ENCODE measurements around the gene GPR183.

The GPR183 gene

GRCh38 chr13:99307247-99307646 lies at the start of gene GPR183:
Gene GPR183 (minus strand): TSS chr13:99307399. CDS start chr13:99296145, 11,254 bp downstream.
- peak; percentile 87 for DNase-seq (ENCODE audit: low spot score)

GRCh38 chr13:99356262-99357091 lies 49.3 kb upstream of the GPR183 start:
- DNase-seq (ENCODE audit: low spot score) = peak; percentile 93

GRCh38 chr13:99356012-99356261 lies 48.7 kb upstream of the GPR183 start:
- DNase-seq (ENCODE audit: low spot score) = no peak

- no peak for DNase-seq (ENCODE audit: low spot score)
Measured at GRCh38 chr13:99355267-99356011, 48.2 kb upstream of the GPR183 start.

GRCh38 chr13:99354371-99354951 lies 47.3 kb upstream of the GPR183 start:
- DNase-seq (ENCODE audit: low spot score) = peak; percentile 28

GRCh38 chr13:99353836-99354235 lies 46.6 kb upstream of the GPR183 start:
- DNase-seq (ENCODE audit: low spot score) = peak; percentile 34

- DNase-seq (ENCODE audit: low spot score) = peak; percentile 39
Measured at GRCh38 chr13:99353246-99353600, 46.0 kb upstream of the GPR183 start.

- peak; percentile 51 for DNase-seq (ENCODE audit: low spot score)
Measured at GRCh38 chr13:99352351-99353245, 45.4 kb upstream of the GPR183 start.

GRCh38 chr13:99351772-99352171 lies 44.6 kb upstream of the GPR183 start:
- peak; percentile 80 for DNase-seq (ENCODE audit: low spot score)

GRCh38 chr13:99350191-99350590 lies 43.0 kb upstream of the GPR183 start:
- no peak for DNase-seq (ENCODE audit: low spot score)

- DNase-seq (ENCODE audit: low spot score) = no peak
Measured at GRCh38 chr13:99347911-99348451, 40.8 kb upstream of the GPR183 start.

GRCh38 chr13:99347335-99347878 lies 40.2 kb upstream of the GPR183 start:
- no peak for DNase-seq (ENCODE audit: low spot score)

- no peak for DNase-seq (ENCODE audit: low spot score)
Measured at GRCh38 chr13:99346335-99347042, 39.3 kb upstream of the GPR183 start.

- DNase-seq (ENCODE audit: low spot score) = no peak
Measured at GRCh38 chr13:99345345-99345744, 38.1 kb upstream of the GPR183 start.

- DNase-seq (ENCODE audit: low spot score) = no peak
Measured at GRCh38 chr13:99344610-99345208, 37.5 kb upstream of the GPR183 start.

- no peak for DNase-seq (ENCODE audit: low spot score)
Measured at GRCh38 chr13:99342723-99343315, 35.6 kb upstream of the GPR183 start.

GRCh38 chr13:99341969-99342722 lies 34.9 kb upstream of the GPR183 start:
- no peak for DNase-seq (ENCODE audit: low spot score)

GRCh38 chr13:99340638-99341037 lies 33.4 kb upstream of the GPR183 start:
- DNase-seq (ENCODE audit: low spot score) = no peak

- peak; percentile 81 for DNase-seq (ENCODE audit: low spot score)
Measured at GRCh38 chr13:99339736-99340397, 32.7 kb upstream of the GPR183 start.

Measured in CD4-positive, alpha-beta T cell treated with Interleukin-2 at 100 ng/mL for 4 hours (primary cell).